Fibroblast of mammary gland (primary cell): ENCODE data around the gene KRTAP21-3.

ENCODE experiments used
- DNase-seq: peaks from one replicate; pipeline ENCODE4 v3.0.0-alpha.2; 2010; ENCODE audit warnings: low read depth
- H3K4me3 ChIP-seq: 2 replicates; pipeline ENCODE4 v1.5.1; 2011; ENCODE audit warnings: low read depth, mild to moderate bottlenecking, low read length, moderate library complexity; ENCODE audit not compliant: control insufficient read depth
- CTCF ChIP-seq: conservative IDR thresholded peaks from 2 replicates; pipeline ENCODE4 v1.5.1; 2011; ENCODE audit warnings: low read depth, low read length, inconsistent platforms; ENCODE audit not compliant: control insufficient read depth, insufficient read depth

KRTAP21-3 gene

GRCh38 chr21:30707409-30707808 lies 11.2 kb downstream of the KRTAP21-3 start:
- no peak overlapping the region for H3K4me3 ChIP-seq
- no peak for TF ChIP-seq CTCF
- no peak for DNase-seq

GRCh38 chr21:30695956-30696355 lies 22.6 kb downstream of the KRTAP21-3 start:
- no peak for TF ChIP-seq CTCF
- H3K4me3 ChIP-seq, result no peak overlapping the region
- DNase-seq, result no peak

GRCh38 chr21:30689822-30690221 lies 28.8 kb downstream of the KRTAP21-3 start:
- DNase-seq, result no peak
- no peak for TF ChIP-seq CTCF
- no peak overlapping the region for H3K4me3 ChIP-seq

GRCh38 chr21:30684506-30684905 lies 34.1 kb downstream of the KRTAP21-3 start:
- H3K4me3 ChIP-seq, result no peak overlapping the region

GRCh38 chr21:30680586-30680985 lies 38.0 kb downstream of the KRTAP21-3 start:
- no peak overlapping the region for H3K4me3 ChIP-seq
- DNase-seq, result no peak
- no peak for TF ChIP-seq CTCF

More at GRCh38 chr21:30684506-30684905, 34.1 kb downstream of the KRTAP21-3 start:
- no peak for TF ChIP-seq CTCF
- DNase-seq, result no peak

- H3K4me3 ChIP-seq, result no peak overlapping the region
- no peak for DNase-seq
- no peak for TF ChIP-seq CTCF
Observed at GRCh38 chr21:30676737-30677136, 41.8 kb downstream of the KRTAP21-3 start.

- TF ChIP-seq CTCF, result no peak
- no peak overlapping the region for H3K4me3 ChIP-seq
- no peak for DNase-seq
Observed at GRCh38 chr21:30674312-30674711, 44.3 kb downstream of the KRTAP21-3 start.
